Measurements from ENCODE around the gene ST6GALNAC3.

The ST6GALNAC3 gene

GRCh38 chr1:76079475-76080227 lies 5.1 kb downstream of the ST6GALNAC3 start:
- POLR2A ChIA-PET, result no interaction called here
- CTCF ChIA-PET, result interaction anchor here (0.6 kb wide), 1 partner anchor 20 kb away, joined by 3 read pairs; no protein-coding TSS in a partner anchor
- peak; percentile 62 for TF ChIP-seq PKNOX1 (IDR thresholded peaks at IDR 0.05)
- TF ChIP-seq CTBP1 (IDR thresholded peaks at IDR 0.05; ENCODE audit: borderline replicate concordance), result no peak
- no peak for DNase-seq (ENCODE audit: extremely low spot score)

- ChIA-PET CTCF (no interaction called here), POLR2A (no interaction called here)
- DNase-seq (ENCODE audit: extremely low spot score), result no peak
- no peak for TF ChIP-seq PKNOX1 (IDR thresholded peaks at IDR 0.05)
Observed at GRCh38 chr1:76080552-76081079, 6.1 kb downstream of the ST6GALNAC3 start.

GRCh38 chr1:76082062-76082461 lies 7.5 kb downstream of the ST6GALNAC3 start:
- TF ChIP-seq CTBP1 (IDR thresholded peaks at IDR 0.05; ENCODE audit: borderline replicate concordance), result no peak
- no peak for TF ChIP-seq NFRKB (IDR thresholded peaks at IDR 0.05)
- no peak for DNase-seq (ENCODE audit: extremely low spot score)
- POLR2A ChIA-PET, result no interaction called here
- CTCF ChIA-PET, result no interaction called here

- TF ChIP-seq L3MBTL2 (conservative IDR thresholded peaks at IDR 0.05) (no peak), TARDBP (IDR thresholded peaks at IDR 0.05) (no peak), CTBP1 (IDR thresholded peaks at IDR 0.05; ENCODE audit: borderline replicate concordance) (no peak), LEF1 (IDR thresholded peaks at IDR 0.05; ENCODE audit: borderline replicate concordance) (no peak), FOXA1 (IDR thresholded peaks at IDR 0.05) (no peak), FOXM1 (IDR thresholded peaks at IDR 0.05; ENCODE audit: borderline replicate concordance) (no peak), NFRKB (IDR thresholded peaks at IDR 0.05) (no peak), HDGF (IDR thresholded peaks at IDR 0.05; ENCODE audit: borderline replicate concordance) (no peak), ZNF384 (IDR thresholded peaks at IDR 0.05) (no peak), SUZ12 (IDR thresholded peaks at IDR 0.05) (no peak), SP1 (IDR thresholded peaks at IDR 0.05) (no peak)
- ChIA-PET CTCF (no interaction called here), POLR2A (no interaction called here)
- no peak for DNase-seq (ENCODE audit: extremely low spot score)
Observed at GRCh38 chr1:76083189-76083588, 8.6 kb downstream of the ST6GALNAC3 start.

GRCh38 chr1:76084029-76084627 lies 9.6 kb downstream of the ST6GALNAC3 start:
- TF ChIP-seq ARNT (IDR thresholded peaks at IDR 0.05), result no peak
- TF ChIP-seq TARDBP (IDR thresholded peaks at IDR 0.05), result no peak
- no peak for TF ChIP-seq ELF4 (IDR thresholded peaks at IDR 0.05)
- TF ChIP-seq FOXM1 (IDR thresholded peaks at IDR 0.05; ENCODE audit: borderline replicate concordance), result no peak
- POLR2A ChIA-PET, result no interaction called here
- no peak for DNase-seq (ENCODE audit: extremely low spot score)
- CTCF ChIA-PET, result no interaction called here

GRCh38 chr1:76084685-76085084 lies 10.1 kb downstream of the ST6GALNAC3 start:
- CTCF ChIA-PET, result no interaction called here
- POLR2A ChIA-PET, result no interaction called here

More at GRCh38 chr1:76084685-76085084, 10.1 kb downstream of the ST6GALNAC3 start:
- no peak for TF ChIP-seq SP1 (IDR thresholded peaks at IDR 0.05)
- TF ChIP-seq FOXM1 (IDR thresholded peaks at IDR 0.05; ENCODE audit: borderline replicate concordance), result no peak
- TF ChIP-seq TARDBP (IDR thresholded peaks at IDR 0.05), result no peak
- TF ChIP-seq ELF4 (IDR thresholded peaks at IDR 0.05), result no peak
- TF ChIP-seq FOXA1 (IDR thresholded peaks at IDR 0.05), result no peak
- no peak for TF ChIP-seq SUZ12 (IDR thresholded peaks at IDR 0.05)
- no peak for TF ChIP-seq HDGF (IDR thresholded peaks at IDR 0.05; ENCODE audit: borderline replicate concordance)
- no peak for TF ChIP-seq NFRKB (IDR thresholded peaks at IDR 0.05)
- no peak for TF ChIP-seq L3MBTL2 (conservative IDR thresholded peaks at IDR 0.05)
- TF ChIP-seq ZNF384 (IDR thresholded peaks at IDR 0.05), result no peak
- TF ChIP-seq BHLHE40 (IDR thresholded peaks at IDR 0.05; ENCODE audit: borderline replicate concordance), result no peak
- TF ChIP-seq CTBP1 (IDR thresholded peaks at IDR 0.05; ENCODE audit: borderline replicate concordance), result no peak
- no peak for TF ChIP-seq ARNT (IDR thresholded peaks at IDR 0.05)
- TF ChIP-seq FOXK2 (IDR thresholded peaks at IDR 0.05), result no peak
- no peak for TF ChIP-seq PKNOX1 (IDR thresholded peaks at IDR 0.05)
- no peak for TF ChIP-seq LEF1 (IDR thresholded peaks at IDR 0.05; ENCODE audit: borderline replicate concordance)
- DNase-seq (ENCODE audit: extremely low spot score), result no peak

Data from HEK293T (cell line).